HEK293T (cell line): ENCODE results near the gene CPEB1.
A peak's percentile ranks its signal among the peaks of the same experiment; 100 is the strongest.

Experiments used
- CTCF ChIA-PET: fragments of 350-600 bp; formaldehyde crosslinking; extraction: SDS; loops from one replicate; lab custom pipeline; 2021; ENCODE audit warnings: antibody characterized with exemption, inconsistent platforms; lab: Yijun Ruan, JAX
- POLR2A ChIA-PET: fragments of 350-600 bp; formaldehyde crosslinking; extraction: SDS; loops from one replicate; lab custom pipeline; 2020; ENCODE audit warnings: antibody characterized with exemption, inconsistent platforms; lab: Yijun Ruan, JAX
- DNase-seq: peaks from one replicate; pipeline ENCODE4 v3.0.0; 2012; ENCODE audit warnings: mixed read lengths; ENCODE audit errors: extremely low spot score
- ARNT ChIP-seq: fragments of 450-650 bp; IDR thresholded peaks from 2 replicates; pipeline ENCODE4 v1.6.1; 2017; ENCODE audit warnings: mild to moderate bottlenecking
- BHLHE40 ChIP-seq: fragments of 450-650 bp; IDR thresholded peaks from 2 replicates; pipeline ENCODE4 v1.6.1; 2016; ENCODE audit warnings: mild to moderate bottlenecking, moderate library complexity, borderline replicate concordance
- CTBP1 ChIP-seq: fragments of 450-650 bp; IDR thresholded peaks from 2 replicates; pipeline ENCODE4 v1.6.1; 2016; ENCODE audit warnings: borderline replicate concordance
- ELF4 ChIP-seq: fragments of 450-650 bp; IDR thresholded peaks from 2 replicates; pipeline ENCODE4 v1.6.1; 2017; ENCODE audit warnings: antibody characterized with exemption
- FOXA1 ChIP-seq: fragments of 450-650 bp; IDR thresholded peaks from 2 replicates; pipeline ENCODE4 v1.6.1; 2016; ENCODE audit warnings: mild to moderate bottlenecking
- FOXK2 ChIP-seq: fragments of 450-650 bp; IDR thresholded peaks from 2 replicates; pipeline ENCODE4 v1.6.1; 2016; ENCODE audit warnings: mild to moderate bottlenecking
- FOXM1 ChIP-seq: fragments of 450-650 bp; IDR thresholded peaks from 2 replicates; pipeline ENCODE4 v1.6.1; 2017; ENCODE audit warnings: mild to moderate bottlenecking, borderline replicate concordance
- HDGF ChIP-seq: fragments of 450-650 bp; IDR thresholded peaks from 2 replicates; pipeline ENCODE4 v1.6.1; 2017; ENCODE audit warnings: antibody characterized with exemption, borderline replicate concordance
- L3MBTL2 ChIP-seq: fragments of 450-650 bp; conservative IDR thresholded peaks from 2 replicates; pipeline ENCODE4 v1.6.1; 2016; ENCODE audit warnings: mild to moderate bottlenecking
- LEF1 ChIP-seq: fragments of 450-650 bp; IDR thresholded peaks from 2 replicates; pipeline ENCODE4 v1.6.1; 2017; ENCODE audit warnings: mild to moderate bottlenecking, borderline replicate concordance
- NFRKB ChIP-seq: fragments of 450-650 bp; IDR thresholded peaks from 2 replicates; pipeline ENCODE4 v1.6.1; 2016; ENCODE audit warnings: mild to moderate bottlenecking, moderate library complexity
- SP1 ChIP-seq: fragments of 450-650 bp; IDR thresholded peaks from 2 replicates; pipeline ENCODE4 v1.6.1; 2017
- SUZ12 ChIP-seq: fragments of 450-650 bp; IDR thresholded peaks from 2 replicates; pipeline ENCODE4 v1.6.1; 2016; ENCODE audit warnings: mild to moderate bottlenecking
- TARDBP ChIP-seq: fragments of 450-650 bp; IDR thresholded peaks from 2 replicates; pipeline ENCODE4 v1.6.1; 2016
- ZNF384 ChIP-seq: fragments of 450-650 bp; IDR thresholded peaks from 2 replicates; pipeline ENCODE4 v1.6.1; 2016
- TF ChIP-seq, protein P1 (sequence below): fragments of 450-650 bp; IDR thresholded peaks from 2 replicates; pipeline ENCODE4 v1.6.1; 2016

Gene CPEB1

DNA sequence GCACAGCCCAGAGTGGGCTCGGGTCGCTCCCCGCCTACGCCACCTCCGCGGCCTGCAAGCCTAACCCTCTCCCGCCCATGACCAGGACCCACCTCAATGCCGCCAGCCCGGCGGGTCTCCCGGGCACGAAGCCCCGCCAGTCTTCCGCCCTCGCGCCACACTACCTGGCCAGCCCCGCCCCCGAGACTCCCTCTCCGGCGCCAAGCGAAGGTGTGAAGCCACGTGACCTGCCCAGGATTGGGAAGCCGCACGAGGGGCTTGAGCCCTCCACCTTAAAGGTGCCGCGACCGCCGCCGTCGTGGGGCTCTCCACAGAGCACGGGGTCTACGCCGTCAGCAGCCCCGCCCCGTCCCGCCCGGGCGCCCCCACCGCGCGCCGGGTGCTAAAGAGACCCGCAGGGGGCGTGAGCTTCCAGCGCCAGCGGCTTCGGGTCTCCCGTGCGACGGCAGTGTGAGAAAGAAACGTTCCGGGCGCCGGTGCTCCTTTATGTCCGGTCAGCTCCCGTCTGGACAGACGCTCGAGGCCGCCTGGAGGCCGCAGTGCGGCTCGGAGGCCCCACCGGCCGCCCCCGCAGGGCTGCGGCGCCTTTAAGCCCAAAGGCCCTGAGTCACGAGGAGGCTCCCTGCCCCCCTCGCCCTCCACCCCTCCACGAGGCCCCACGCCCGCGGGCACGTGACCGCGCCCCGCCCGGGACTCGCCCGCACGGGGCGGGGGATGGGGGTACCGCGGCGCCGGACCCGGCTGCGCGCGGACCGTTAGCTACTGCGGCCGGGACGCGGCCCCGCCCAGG lies at the start of gene CPEB1:
CPEB1 (minus strand) TSS at position 319 of the 790 bp plus-strand sequence. CDS start 18,904 bp downstream, outside the sequence.
- TF ChIP-seq TARDBP (no peak), HDGF (no peak), FOXM1 (0 out of 2 replicates have a peak, but pooled peaks have one; percentile 37), BHLHE40 (no peak), FOXK2 (no peak), ZNF384 (no peak), SUZ12 (no peak), L3MBTL2 (peak; percentile 99), LEF1 (0 out of 2 replicates have a peak, but pooled peaks have one; percentile 18), SP1 (no peak)
- TF ChIP-seq, protein P1, sequence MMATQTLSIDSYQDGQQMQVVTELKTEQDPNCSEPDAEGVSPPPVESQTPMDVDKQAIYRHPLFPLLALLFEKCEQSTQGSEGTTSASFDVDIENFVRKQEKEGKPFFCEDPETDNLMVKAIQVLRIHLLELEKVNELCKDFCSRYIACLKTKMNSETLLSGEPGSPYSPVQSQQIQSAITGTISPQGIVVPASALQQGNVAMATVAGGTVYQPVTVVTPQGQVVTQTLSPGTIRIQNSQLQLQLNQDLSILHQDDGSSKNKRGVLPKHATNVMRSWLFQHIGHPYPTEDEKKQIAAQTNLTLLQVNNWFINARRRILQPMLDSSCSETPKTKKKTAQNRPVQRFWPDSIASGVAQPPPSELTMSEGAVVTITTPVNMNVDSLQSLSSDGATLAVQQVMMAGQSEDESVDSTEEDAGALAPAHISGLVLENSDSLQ = no peak
- ChIA-PET POLR2A (interaction anchor here (1.5 to 1.6 kb wide), 2 partner anchors 103 to 106 kb away, joined by 7 to 8 read pairs; partner anchors contain the start of gene RPS17), CTCF (no interaction called here)
- DNase-seq = peak; percentile 69

DNA sequence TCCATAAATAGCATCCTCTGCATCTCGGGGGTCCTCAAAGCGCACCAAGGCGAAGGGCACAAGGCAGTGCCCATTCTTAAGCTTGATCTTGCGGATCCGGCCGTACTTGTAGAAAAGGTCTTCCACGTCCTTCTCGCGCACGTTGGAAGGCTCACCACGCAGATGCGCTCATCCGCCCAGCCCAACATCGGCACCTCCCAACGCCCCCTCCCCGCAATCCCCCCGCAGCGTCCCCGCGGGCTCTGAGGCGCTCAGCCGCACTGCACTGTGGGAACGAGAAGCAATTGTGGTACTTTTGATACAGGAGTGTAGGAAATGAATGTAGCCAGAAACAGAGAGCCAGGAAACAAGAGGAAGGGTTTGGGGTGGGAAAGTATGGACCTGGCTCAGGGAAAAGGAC lies 45.0 kb upstream of the CPEB1 start:
- ChIA-PET CTCF (no interaction called here), POLR2A (no interaction called here)
- DNase-seq = no peak
- TF ChIP-seq LEF1 (no peak), FOXA1 (no peak), TARDBP (no peak), ARNT (no peak), FOXM1 (no peak), ZNF384 (no peak), ELF4 (no peak), L3MBTL2 (no peak), SP1 (no peak)
- TF ChIP-seq, protein P1 = no peak

DNA sequence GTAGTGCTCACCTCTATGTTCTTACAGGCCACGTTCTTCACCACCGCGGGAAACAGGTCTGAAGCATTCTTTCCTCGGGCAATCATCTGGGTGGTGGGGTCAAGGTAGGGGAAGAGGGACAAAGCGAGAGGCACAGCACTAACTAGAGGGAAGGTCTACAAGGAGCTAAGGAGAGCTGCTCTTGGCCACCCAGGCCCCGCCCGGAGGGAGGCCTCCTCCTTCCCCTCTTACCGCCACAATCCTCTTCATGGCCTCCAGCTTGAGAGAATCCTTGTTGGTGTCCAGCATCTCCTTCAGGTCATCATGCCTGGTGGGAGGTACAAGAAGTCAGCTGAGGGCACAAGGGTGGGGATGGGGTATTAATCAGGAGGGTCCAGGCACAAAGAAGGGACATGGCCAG lies 42.0 kb upstream of the CPEB1 start:
- POLR2A ChIA-PET = no interaction called here
- no peak for DNase-seq
- TF ChIP-seq ZNF384 (no peak), NFRKB (no peak), SP1 (no peak), ELF4 (no peak), LEF1 (no peak), FOXK2 (no peak), TARDBP (no peak), SUZ12 (no peak), CTBP1 (no peak), FOXM1 (no peak), ARNT (no peak), L3MBTL2 (no peak), HDGF (no peak), FOXA1 (no peak), BHLHE40 (no peak)
- TF ChIP-seq, protein P1 = no peak
- CTCF ChIA-PET = no interaction called here

DNA sequence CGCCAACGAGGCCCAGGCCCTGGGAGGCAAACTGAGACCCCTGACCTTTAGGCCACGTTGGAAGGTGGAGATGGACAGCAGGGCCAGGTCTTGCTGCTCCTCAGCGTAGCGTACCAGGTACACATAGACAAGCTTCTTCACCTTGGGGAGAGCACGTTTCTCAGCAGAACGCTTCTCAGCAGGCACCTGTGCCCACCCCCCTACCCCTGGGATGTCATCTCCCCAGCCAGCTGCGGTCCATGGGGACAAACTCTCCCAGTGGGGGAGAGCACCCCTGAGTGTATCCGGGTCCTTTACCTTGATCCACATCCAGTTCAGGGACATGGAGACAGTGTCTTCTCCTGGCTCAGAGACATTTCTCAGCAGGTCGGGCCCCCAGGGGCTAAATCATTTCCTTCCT lies 41.5 kb upstream of the CPEB1 start:
- CTCF ChIA-PET = no interaction called here
- TF ChIP-seq ARNT (no peak), CTBP1 (no peak), FOXM1 (no peak), L3MBTL2 (no peak), BHLHE40 (no peak), LEF1 (no peak), ELF4 (no peak), FOXK2 (no peak), FOXA1 (no peak), TARDBP (no peak), NFRKB (no peak), SP1 (no peak), SUZ12 (no peak), ZNF384 (no peak), HDGF (no peak)
- TF ChIP-seq, protein P1 = no peak
- DNase-seq = no peak
- POLR2A ChIA-PET = no interaction called here

DNA sequence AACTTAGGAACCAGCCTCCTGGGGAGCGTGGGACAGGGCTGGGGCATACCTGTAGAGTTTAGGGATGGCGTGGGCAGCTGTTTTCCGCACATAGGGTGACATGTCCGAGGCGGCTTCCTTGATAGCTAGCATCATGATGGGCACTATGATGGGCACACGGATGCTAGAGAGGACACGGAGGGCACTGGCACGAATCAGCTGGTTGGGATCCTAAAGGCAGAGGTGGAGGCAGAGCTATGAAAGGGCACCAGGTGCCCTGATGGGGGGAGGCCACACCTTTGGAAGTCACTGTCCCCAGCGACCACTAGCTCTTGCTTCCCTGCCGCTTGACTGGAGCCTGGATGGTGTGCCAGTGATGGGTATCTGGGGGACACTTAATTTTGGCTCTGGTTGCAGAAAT lies 34.2 kb upstream of the CPEB1 start:
- DNase-seq = no peak
- TF ChIP-seq FOXK2 = no peak
- ChIA-PET CTCF (no interaction called here), POLR2A (interaction anchor here (0.7 to 3.2 kb wide), 6 partner anchors 57 to 315 kb away, joined by 3 to 19 read pairs (median 3); partner anchors contain the start of gene RPS17)
